GM12892 (cell line): ENCODE measurements around the gene ALPK1.

Source experiments
- POLR2A ChIP-seq: IDR thresholded peaks from 2 replicates; pipeline ENCODE4 v1.6.1; 2011; ENCODE audit warnings: low read depth, low read length, control low read depth
- POLR2AphosphoS5 ChIP-seq: IDR thresholded peaks from 2 replicates; pipeline ENCODE4 v1.6.1; 2011; ENCODE audit warnings: low read depth, low read length, control low read depth

DNA sequence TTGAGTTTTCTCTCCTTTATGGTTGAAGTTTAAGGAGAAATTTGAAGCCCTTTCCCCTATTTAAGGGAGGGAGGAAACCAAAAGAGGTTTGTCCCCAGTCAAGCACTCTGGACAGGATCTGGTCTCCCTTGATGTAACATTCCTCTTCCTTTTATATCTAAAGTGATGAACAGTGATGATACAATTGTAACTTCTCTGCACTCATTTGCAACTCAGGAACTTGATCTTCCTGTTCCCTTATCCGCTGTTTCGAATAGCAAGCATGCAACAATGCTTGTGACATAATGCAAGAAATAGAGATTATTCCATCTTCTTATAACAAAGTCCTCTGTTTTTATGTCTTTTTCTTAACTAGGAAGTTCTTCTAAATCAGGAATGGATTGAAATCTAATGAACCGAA lies 18.3 kb downstream of the ALPK1 start:
- TF ChIP-seq POLR2AphosphoS5 (no peak), POLR2A (no peak)
